H1 (cell line): ENCODE data around the gene ACTN3. TPM values are rescaled to one million over a fixed set of nuclear protein-coding genes. Genes with fewer than 3 reads are reported as not detected.

Source experiments
- CTBP2 ChIP-seq: IDR thresholded peaks from 2 replicates; pipeline ENCODE4 v1.7.0; 2011; ENCODE audit warnings: borderline replicate concordance, mild to moderate bottlenecking, moderate library complexity, mixed read lengths, low read length; ENCODE audit not compliant: insufficient read depth, insufficient read length
- POLR2A ChIP-seq, 2 experiments: IDR thresholded peaks; 1 replicate in 1 of 2; 2 replicates in 1 of 2; pipeline ENCODE4 v1.6.1; 2011; ENCODE audit warnings: low read depth in 2 of 2, low read length in 2 of 2, mild to moderate bottlenecking in 2 of 2; ENCODE audit errors: control extremely low read depth in 1 of 2
- polyA plus RNA-seq, 7 experiments: library from polyadenylated mRNA; depleted of rRNA in 3 of 7; stranded (reverse) in 5 of 7; unstranded in 2 of 7; fragments of >200 nt in 5 of 7; fragments of 200-250 nt in 2 of 7; gene quantifications; 1 replicate in 5 of 7; 2 replicates in 1 of 7; 4 replicates in 1 of 7; pipeline versions ENCODE4 v1.2.1 to v1.2.3, GENCODE V29; 2011 to 2013; ENCODE audit warnings: missing spikeins in 2 of 7, mixed read lengths in 2 of 7
- total RNA-seq: library from RNA; stranded (reverse); fragmentation: NEBNext Ultra II Directional; extraction: Animal tissue kit (Norgen Biotek cat#: 25700); gene quantifications from 2 replicates; pipeline ENCODE4 v1.2.1, GENCODE V29; 2021

Gene ACTN3
- total and polyA plus RNA-seq, 2 of the 8 experiments (the other 6 are each of a cell fraction or from before 2014, with no cell fraction given), result 30.8 to 36.7 TPM

DNA sequence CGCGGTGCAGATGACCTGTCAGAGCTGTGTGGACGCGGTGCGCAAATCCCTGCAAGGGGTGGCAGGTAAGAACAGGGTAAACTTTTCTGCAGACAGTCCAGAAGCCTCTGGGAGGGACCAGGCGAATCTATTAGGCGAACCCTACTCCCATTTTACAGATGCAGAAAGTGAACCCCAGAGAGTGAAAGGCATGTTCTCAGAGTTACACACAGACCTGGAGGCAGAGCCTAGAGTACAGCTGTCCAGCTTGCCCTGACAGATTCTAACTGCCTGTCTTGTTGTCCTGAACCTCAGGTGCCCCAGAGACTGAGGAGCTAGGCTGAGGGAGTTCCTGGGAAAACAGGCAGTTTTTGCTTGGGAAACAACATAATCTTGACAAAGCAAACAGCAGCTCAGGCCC, 46.9 kb downstream of the ACTN3 start (continued):
- TF ChIP-seq CTBP2 (no peak), POLR2A (IDR thresholded peaks at IDR 0.05; ENCODE audit: control extremely low read depth in 1 of 2, low read depth in 2 of 2, low read length in 2 of 2) (no peak)
